Breast epithelium (tissue), 4 donors: ENCODE measurements around the gene ISG20. TPM values are rescaled to one million over a fixed set of nuclear protein-coding genes. Genes with fewer than 3 reads are reported as not detected.

Experiments used
- DNase-seq, 2 donors: peaks; one replicate each; pipeline ENCODE4 v3.0.0-alpha.2; 2019; ENCODE audit warnings: low spot score in 2 of 2
- H3K27ac ChIP-seq, 2 donors: fragments of 200-600 bp; sonication (generic) in 1 of 2; one replicate each; pipeline ENCODE4 v1.5.1; 2016 to 2019; ENCODE audit warnings: mild to moderate bottlenecking in 1 of 2
- H3K27me3 ChIP-seq, 2 donors: fragments of 200-600 bp; sonication (generic) in 1 of 2; one replicate each; pipeline versions ENCODE4 v1.5.1 to v1.6.0; 2017 to 2019; ENCODE audit warnings: control low read depth in 1 of 2, mild to moderate bottlenecking in 1 of 2
- H3K36me3 ChIP-seq: fragments of 200-600 bp; one replicate; pipeline ENCODE4 v1.5.1; 2019
- H3K4me1 ChIP-seq, 2 donors: fragments of 200-600 bp; sonication (generic); one replicate each; pipeline ENCODE4 v1.5.1; 2016 to 2019; ENCODE audit warnings: control low read depth in 1 of 2
- H3K4me3 ChIP-seq, 3 donors: fragments of 200-600 bp; sonication (generic); 1 replicate in 2 of 3; 2 replicates in 1 of 3; pipeline ENCODE4 v1.5.1; 2016 to 2019; ENCODE audit warnings: mild to moderate bottlenecking in 3 of 3, moderate library complexity in 2 of 3
- H3K9me3 ChIP-seq, 2 donors: fragments of 200-600 bp; sonication (generic) in 1 of 2; one replicate each; pipeline ENCODE4 v1.5.1; 2016 to 2019; ENCODE audit warnings: control low read depth in 1 of 2
- POLR2A ChIP-seq: fragments of 450-650 bp; IDR thresholded peaks from one replicate; pipeline ENCODE4 v1.6.1; 2016; ENCODE audit warnings: antibody characterized with exemption, mild to moderate bottlenecking, moderate library complexity
- POLR2AphosphoS5 ChIP-seq, 3 donors: sonication (generic); formaldehyde crosslinking; IDR thresholded peaks; one replicate each; pipeline ENCODE4 v1.6.1; 2017; ENCODE audit warnings: antibody characterized with exemption in 3 of 3
- intact Hi-C: fragments of 100-400 bp; cut with DNase I; formaldehyde crosslinking; loops from one replicate; pipeline ENCODE4 v1.15.1; 2023; ENCODE audit warnings: low total_unique reads
- total RNA-seq, 3 donors: library from RNA; depleted of rRNA; stranded (reverse); fragments of >200 nt; gene quantifications; one replicate each; pipeline ENCODE4 v1.1.0, GENCODE V29; 2016
- TF ChIP-seq, protein P1 (sequence below), 3 donors: fragments of 450-650 bp; IDR thresholded peaks; one replicate each; pipeline ENCODE4 v1.5.1; 2016 to 2017; ENCODE audit warnings: antibody characterized with exemption in 3 of 3, mild to moderate bottlenecking in 3 of 3, moderate library complexity in 3 of 3

Gene ISG20
- total RNA-seq, 3 donors from 2014 or later, result 7.4 to 34.4 (median 18.6) TPM

DNA sequence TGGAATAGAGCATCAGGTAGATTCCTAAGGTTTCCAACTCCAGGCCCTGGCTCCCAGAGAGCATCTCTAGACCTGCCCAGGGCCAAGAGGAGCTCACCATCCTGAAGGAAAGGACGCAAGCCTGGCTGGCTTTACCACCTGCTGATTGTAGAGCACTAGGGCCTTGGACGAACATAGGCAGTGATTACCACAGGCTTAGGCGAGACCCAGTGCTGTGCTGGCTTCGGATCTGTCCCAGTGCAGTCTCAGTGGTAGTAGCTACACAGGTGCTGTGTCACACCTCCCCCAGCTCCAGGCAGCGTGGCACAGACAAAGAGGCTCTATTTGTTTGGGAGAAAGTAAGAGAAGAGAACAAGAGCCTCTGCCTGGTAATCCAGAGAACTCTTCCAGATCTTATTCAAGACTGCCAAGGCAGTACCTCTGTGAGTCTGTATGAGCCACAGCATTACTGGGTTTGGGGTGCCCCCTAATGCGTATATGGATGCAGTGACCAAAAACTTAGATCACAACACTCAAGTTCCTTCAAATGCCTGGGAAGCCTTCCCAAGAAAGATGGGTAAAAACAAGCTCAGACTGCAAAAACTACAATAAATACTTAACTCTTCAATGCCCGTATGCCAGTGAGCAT, 25.4 kb downstream of the ISG20 start:
- intact Hi-C loops, result no loop called here
- no peak overlapping the region for H3K4me3 ChIP-seq
- H3K27me3 ChIP-seq, result no peaks in the 10 kb centered on the region
- DNase-seq, result peak in 1 of 2 donors; percentile 37
- peak overlapping the region; percentile 8 to 22 for H3K27ac ChIP-seq
- no peaks in the 10 kb centered on the region for H3K4me1 ChIP-seq
- TF ChIP-seq, protein P1, sequence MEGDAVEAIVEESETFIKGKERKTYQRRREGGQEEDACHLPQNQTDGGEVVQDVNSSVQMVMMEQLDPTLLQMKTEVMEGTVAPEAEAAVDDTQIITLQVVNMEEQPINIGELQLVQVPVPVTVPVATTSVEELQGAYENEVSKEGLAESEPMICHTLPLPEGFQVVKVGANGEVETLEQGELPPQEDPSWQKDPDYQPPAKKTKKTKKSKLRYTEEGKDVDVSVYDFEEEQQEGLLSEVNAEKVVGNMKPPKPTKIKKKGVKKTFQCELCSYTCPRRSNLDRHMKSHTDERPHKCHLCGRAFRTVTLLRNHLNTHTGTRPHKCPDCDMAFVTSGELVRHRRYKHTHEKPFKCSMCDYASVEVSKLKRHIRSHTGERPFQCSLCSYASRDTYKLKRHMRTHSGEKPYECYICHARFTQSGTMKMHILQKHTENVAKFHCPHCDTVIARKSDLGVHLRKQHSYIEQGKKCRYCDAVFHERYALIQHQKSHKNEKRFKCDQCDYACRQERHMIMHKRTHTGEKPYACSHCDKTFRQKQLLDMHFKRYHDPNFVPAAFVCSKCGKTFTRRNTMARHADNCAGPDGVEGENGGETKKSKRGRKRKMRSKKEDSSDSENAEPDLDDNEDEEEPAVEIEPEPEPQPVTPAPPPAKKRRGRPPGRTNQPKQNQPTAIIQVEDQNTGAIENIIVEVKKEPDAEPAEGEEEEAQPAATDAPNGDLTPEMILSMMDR (IDR thresholded peaks at IDR 0.05), result peak in 1 of 3 donors; percentile 31
- TF ChIP-seq POLR2AphosphoS5 (IDR thresholded peaks at IDR 0.05), result no peak
- H3K9me3 ChIP-seq, result no peaks in the 10 kb centered on the region
- no peaks in the 10 kb centered on the region for H3K36me3 ChIP-seq

DNA sequence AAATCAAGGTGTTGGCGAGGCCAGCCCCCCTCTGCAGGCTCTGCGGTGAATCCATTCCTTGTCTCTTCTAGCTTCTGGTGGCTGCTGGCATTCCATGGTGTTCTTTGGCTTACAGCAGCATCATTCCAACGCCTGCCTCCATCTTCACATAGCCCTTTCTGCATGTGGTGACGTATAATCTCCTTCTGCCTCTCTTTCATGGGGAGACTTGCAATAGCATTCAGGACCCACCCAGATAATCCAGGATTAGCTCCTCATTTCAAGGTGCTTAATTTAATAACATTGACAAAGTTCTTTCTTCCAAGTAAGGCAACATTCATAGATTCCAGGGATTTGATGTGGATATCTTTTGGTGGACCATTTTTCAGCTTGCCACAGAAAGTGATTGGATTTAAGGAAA, 35.8 kb downstream of the ISG20 start:
- no peak for DNase-seq
- intact Hi-C loops, result no loop called here
- Histone ChIP-seq H3K27ac (no peak overlapping the region), H3K36me3 (no peaks in the 10 kb centered on the region), H3K4me3 (no peak overlapping the region), H3K9me3 (no peaks in the 10 kb centered on the region), H3K27me3 (no peaks in the 10 kb centered on the region), H3K4me1 (no peaks in the 10 kb centered on the region)
- TF ChIP-seq, protein P1 (IDR thresholded peaks at IDR 0.05), result no peak
- TF ChIP-seq POLR2AphosphoS5 (IDR thresholded peaks at IDR 0.05) (no peak), POLR2A (no peak)

DNA sequence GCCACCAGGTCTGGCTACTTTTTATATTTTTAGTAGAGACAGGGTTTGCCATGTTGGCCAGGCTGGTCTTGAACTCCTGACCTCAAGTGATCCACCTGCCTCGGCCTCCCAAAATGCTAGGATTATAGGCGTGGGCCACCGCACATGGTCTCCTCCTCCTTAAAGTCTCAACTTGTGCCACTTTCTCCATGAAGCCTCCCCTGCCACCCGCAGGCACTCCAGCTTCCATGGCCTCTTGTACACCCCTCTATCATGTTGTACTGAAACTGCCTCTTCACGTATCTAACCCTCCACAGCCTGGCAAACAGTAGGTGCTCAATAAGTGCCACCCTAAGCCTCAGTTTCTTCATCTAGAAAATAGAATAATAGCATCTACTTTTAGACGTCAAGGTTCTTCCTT, 39.9 kb downstream of the ISG20 start:
- intact Hi-C loops, result no loop called here
- no peak for TF ChIP-seq POLR2A
- TF ChIP-seq POLR2AphosphoS5 (IDR thresholded peaks at IDR 0.05), result no peak
- TF ChIP-seq, protein P1 (IDR thresholded peaks at IDR 0.05), result no peak

DNA sequence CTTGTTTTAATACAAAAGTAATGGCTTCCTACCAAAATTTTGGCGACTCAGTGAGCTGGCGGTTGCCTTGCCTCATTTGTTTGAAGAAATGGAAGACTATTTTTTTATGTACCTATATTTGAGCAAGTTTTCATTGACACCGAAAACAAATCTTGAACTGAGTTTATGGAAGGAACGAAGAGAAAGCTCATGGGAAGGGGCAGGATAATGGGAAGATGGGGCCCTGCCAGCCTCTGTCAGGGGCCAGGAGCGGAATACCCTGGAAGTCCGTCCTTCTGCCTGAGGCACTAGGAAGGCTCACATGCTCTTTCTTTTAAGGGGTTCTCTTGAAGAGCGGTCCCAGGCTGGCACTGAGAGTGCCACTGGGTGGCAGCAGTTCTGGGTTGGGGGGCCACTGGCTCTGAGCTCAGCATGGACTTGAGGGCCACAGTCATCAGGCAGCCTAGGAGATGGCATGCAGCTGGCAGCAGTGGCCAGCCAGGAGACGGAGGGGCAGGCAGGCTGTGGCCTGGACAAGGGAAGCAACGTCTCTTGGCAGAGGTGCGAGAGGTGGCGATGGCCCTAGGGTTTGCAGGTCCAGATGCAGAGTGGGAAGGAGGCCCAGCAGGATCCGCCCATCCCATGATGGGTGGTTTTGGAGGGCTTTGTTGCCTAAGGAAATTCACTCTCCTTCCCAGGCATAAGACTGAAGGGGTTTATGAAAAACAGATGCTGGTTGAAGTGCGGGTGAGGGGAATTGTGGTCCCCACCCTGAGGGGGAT, 41.6 kb downstream of the ISG20 start:
- Histone ChIP-seq H3K9me3 (no peaks in the 10 kb centered on the region), H3K4me1 (no peaks in the 10 kb centered on the region), H3K27ac (no peak overlapping the region), H3K36me3 (no peaks in the 10 kb centered on the region), H3K4me3 (no peak overlapping the region), H3K27me3 (no peaks in the 10 kb centered on the region)
- no peak for DNase-seq
- TF ChIP-seq POLR2A (no peak), POLR2AphosphoS5 (IDR thresholded peaks at IDR 0.05) (no peak)
- TF ChIP-seq, protein P1 (IDR thresholded peaks at IDR 0.05), result no peak
- intact Hi-C loops, result no loop called here

More for the DNA sequence above, 39.9 kb downstream of the ISG20 start:
- Histone ChIP-seq H3K27ac (no peak overlapping the region), H3K9me3 (no peaks in the 10 kb centered on the region), H3K36me3 (no peaks in the 10 kb centered on the region), H3K4me1 (no peaks in the 10 kb centered on the region), H3K4me3 (no peak overlapping the region), H3K27me3 (no peaks in the 10 kb centered on the region)
- DNase-seq, result no peak

DNA sequence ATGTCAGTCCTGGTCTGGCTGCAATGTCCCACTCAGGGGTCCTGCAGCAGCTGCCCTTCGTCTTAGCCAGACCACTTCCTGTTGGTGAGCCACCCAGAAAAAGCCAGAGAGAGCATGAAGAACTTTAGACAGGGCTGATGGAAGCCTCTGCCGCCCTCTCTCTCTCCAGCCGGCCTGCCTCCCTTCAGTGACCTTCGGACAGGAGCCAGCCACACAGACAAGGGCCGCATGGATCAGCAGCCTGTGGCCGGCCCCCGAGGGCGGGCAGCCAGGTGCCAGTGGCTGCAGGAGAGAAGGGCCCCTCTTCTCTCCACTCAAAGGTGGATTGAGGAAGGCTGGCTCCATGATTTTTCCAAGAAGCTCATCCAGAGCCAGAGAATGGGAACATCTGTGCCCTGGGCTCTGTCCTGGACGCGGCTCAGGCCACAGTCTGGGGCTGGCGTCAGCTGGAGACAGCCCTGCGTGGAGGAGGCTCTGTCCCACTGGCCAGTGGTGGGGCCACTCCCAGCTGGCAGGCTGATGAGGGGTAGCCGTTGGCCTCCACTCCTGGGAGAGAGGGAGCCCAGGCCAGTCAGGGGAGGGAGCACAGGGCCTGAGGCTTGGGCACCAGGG, 42.9 kb downstream of the ISG20 start:
- no peak for DNase-seq
- no peaks in the 10 kb centered on the region for H3K9me3 ChIP-seq
- no peak overlapping the region for H3K27ac ChIP-seq
- no peaks in the 10 kb centered on the region for H3K4me1 ChIP-seq
- no peak overlapping the region for H3K4me3 ChIP-seq
- no peaks in the 10 kb centered on the region for H3K36me3 ChIP-seq
- no peak for TF ChIP-seq POLR2A
- TF ChIP-seq POLR2AphosphoS5 (IDR thresholded peaks at IDR 0.05), result no peak
- TF ChIP-seq, protein P1 (IDR thresholded peaks at IDR 0.05), result no peak
- no peaks in the 10 kb centered on the region for H3K27me3 ChIP-seq
- intact Hi-C loops, result no loop called here
